ENCODE results near the gene TSPAN5.

Gene TSPAN5

DNA sequence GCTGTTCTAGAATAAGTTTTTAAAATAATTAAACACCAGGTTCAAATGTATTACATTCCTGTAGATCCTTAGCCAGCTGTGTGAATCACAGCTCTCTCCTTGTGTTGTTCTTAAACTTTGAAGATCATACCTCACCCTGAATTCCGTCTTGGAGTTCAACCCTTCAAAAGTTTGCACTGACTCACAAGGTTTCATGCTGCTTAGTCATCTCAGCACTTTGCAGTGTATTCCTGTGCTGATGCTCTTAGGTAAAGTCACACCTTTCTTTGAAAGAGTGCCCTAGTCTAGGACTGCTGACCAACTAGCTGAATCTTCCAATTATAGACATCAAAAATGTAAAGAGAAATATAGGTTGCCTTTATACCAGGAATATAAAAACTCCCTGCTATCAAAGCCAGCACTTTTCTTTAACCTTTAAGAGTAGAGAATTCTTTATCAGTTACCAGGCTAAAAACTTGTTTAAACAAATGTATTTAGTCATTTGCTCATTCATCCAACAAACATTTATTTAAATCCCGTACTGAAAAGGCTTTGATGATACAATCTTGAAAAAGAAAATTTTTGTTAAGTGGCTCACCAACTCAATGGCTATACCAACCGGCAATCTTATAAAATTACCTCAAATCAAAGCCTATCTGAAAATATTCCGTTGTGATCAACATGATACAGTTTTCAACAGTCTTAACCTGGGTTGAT, 227.6 kb downstream of the TSPAN5 start:
- no peak for TF ChIP-seq JUND (IDR thresholded peaks at IDR 0.05; ENCODE audit: low read depth)
- no peak for DNase-seq (ENCODE audit: low read depth in 1 of 2, low spot score in 1 of 2)
- in situ Hi-C loops (cut with HindIII; ENCODE audit: low pct_unique_long_range_greater_than_20kb, low sequenced_read_pairs) = no loop called here

DNA sequence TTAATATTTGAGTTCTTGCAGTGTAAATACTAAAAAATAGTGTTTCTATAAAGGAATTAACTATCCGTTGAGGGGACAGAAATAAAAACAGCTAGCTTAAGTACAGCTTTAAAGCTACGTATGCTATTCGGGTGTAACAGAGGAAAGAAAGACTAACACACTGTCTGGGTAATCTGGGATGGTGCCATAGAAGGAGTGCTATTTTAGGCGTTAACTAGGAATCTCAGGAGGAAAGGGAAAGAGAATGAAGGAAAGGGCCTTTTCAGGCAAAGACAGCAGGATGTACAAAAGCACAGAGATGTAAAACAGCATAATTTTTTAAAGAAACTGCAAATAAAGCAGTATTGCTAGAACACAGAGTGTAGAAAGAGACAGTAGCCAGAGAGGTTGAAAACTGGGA, 235.4 kb downstream of the TSPAN5 start:
- no peak for DNase-seq (ENCODE audit: low read depth in 1 of 2, low spot score in 1 of 2)
- in situ Hi-C loops (cut with HindIII; ENCODE audit: low pct_unique_long_range_greater_than_20kb, low sequenced_read_pairs) = no loop called here
- TF ChIP-seq JUND (IDR thresholded peaks at IDR 0.05; ENCODE audit: low read depth) = no peak

DNA sequence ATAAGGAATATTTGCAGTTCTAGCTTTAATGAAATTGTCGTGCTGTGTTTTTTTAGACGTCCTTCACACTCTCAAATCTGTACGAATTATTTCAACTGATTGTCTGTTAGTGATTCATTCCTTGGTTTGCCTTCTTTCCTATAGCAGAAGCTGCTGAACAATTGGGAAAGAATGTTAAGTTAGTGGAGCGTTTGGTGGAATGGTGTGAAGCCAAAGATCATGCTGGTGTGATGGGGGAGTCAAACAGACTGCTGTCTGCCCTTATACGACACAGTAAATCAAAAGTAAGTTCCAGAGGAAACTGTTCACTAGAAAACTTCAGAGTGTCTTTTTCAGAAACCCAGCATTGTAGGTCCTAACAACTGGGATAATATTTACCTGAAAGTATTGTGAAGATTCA, 237.3 kb downstream of the TSPAN5 start:
- in situ Hi-C loops (cut with HindIII; ENCODE audit: low pct_unique_long_range_greater_than_20kb, low sequenced_read_pairs) = no loop called here
- no peak for TF ChIP-seq JUND (IDR thresholded peaks at IDR 0.05; ENCODE audit: low read depth)
- DNase-seq (ENCODE audit: low read depth in 1 of 2, low spot score in 1 of 2) = no peak

Measured in T47D (cell line).